Measurements from ENCODE around the gene CLEC20A. TPM values are rescaled to one million over a fixed set of nuclear protein-coding genes. Genes with fewer than 3 reads are reported as not detected.
"Not testable (repeated sequence)": the region's sequence is repeated elsewhere in the genome, so short reads cannot be mapped to it uniquely, and the experiment has no call there.

Gene CLEC20A
- total RNA-seq, 1 experiment from 2014 or later: not detected

- Histone ChIP-seq H3K4me1 (ENCODE audit: low read length) (no peaks in the 10 kb centered on the region), H4K20me1 (ENCODE audit: insufficient read depth, low read depth, low read length) (no peaks in the 10 kb centered on the region), H3K36me3 (ENCODE audit: insufficient read depth, low read length) (no peaks in the 10 kb centered on the region), H3K27me3 (ENCODE audit: low read length) (no peaks in the 10 kb centered on the region), H3K4me2 (ENCODE audit: low read depth, low read length, poor library complexity, severe bottlenecking) (no peak overlapping the region), H3K9me3 (ENCODE audit: low read length) (no peaks in the 10 kb centered on the region), H3K9me2 (replicated peaks; ENCODE audit: insufficient read depth, low read length) (no peaks in the 10 kb centered on the region), H3K4me3 (ENCODE audit: low read length) (no peak overlapping the region), H3K27ac (ENCODE audit: low read length) (no peak overlapping the region), H2AFZ (ENCODE audit: low read length) (no peak overlapping the region), H3K9ac (ENCODE audit: low read length) (no peak overlapping the region), H3K79me2 (ENCODE audit: low read length) (no peaks in the 10 kb centered on the region)
- DNase-seq: no peak
Observed at GRCh38 chr1:178506669-178507068, 9.9 kb upstream of the CLEC20A start.

DNA sequence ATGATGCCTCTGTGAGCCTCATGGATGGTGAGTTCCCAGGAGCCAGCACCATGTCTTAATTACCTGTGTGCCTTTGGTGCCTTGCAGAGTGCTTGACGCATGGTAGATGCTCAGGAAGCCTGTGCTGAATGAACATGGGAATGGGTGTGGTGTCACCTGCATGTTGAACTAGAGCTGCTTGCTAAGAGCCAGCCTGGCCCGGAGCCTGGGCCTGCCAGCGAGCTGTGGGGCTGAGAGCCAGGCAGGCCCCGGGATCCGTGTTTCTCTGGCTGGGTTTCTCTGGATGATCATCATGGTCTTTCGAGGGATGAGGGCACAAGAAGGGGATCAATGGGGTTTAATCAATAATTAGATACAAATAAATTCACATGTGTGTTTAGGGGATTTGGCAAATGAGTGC, 9.4 kb upstream of the CLEC20A start:
- Histone ChIP-seq H2AFZ (ENCODE audit: low read length) (no peak overlapping the region), H3K4me2 (ENCODE audit: low read depth, low read length, poor library complexity, severe bottlenecking) (no peak overlapping the region), H3K9ac (ENCODE audit: low read length) (no peak overlapping the region), H3K9me3 (ENCODE audit: low read length) (no peaks in the 10 kb centered on the region), H3K9me2 (replicated peaks; ENCODE audit: insufficient read depth, low read length) (no peaks in the 10 kb centered on the region), H3K79me2 (ENCODE audit: low read length) (no peaks in the 10 kb centered on the region), H3K27me3 (ENCODE audit: low read length) (no peaks in the 10 kb centered on the region), H3K27ac (ENCODE audit: low read length) (no peak overlapping the region), H3K4me3 (ENCODE audit: low read length) (no peak overlapping the region), H3K4me1 (ENCODE audit: low read length) (no peaks in the 10 kb centered on the region), H3K36me3 (ENCODE audit: insufficient read depth, low read length) (no peaks in the 10 kb centered on the region), H4K20me1 (ENCODE audit: insufficient read depth, low read depth, low read length) (no peaks in the 10 kb centered on the region)
- DNase-seq: no peak

- H3K4me3 ChIP-seq (ENCODE audit: low read length): no peak overlapping the region
- no peak overlapping the region for H3K27ac ChIP-seq (ENCODE audit: low read length)
- no peaks in the 10 kb centered on the region for H3K36me3 ChIP-seq (ENCODE audit: insufficient read depth, low read length)
- H3K9me2 ChIP-seq (replicated peaks; ENCODE audit: insufficient read depth, low read length): no peaks in the 10 kb centered on the region
- H3K9ac ChIP-seq (ENCODE audit: low read length): no peak overlapping the region
- H3K27me3 ChIP-seq (ENCODE audit: low read length): no peaks in the 10 kb centered on the region
- H3K79me2 ChIP-seq (ENCODE audit: low read length): no peaks in the 10 kb centered on the region
- no peaks in the 10 kb centered on the region for H3K4me1 ChIP-seq (ENCODE audit: low read length)
- no peak overlapping the region for H2AFZ ChIP-seq (ENCODE audit: low read length)
- no peak for DNase-seq
- no peaks in the 10 kb centered on the region for H3K9me3 ChIP-seq (ENCODE audit: low read length)
- no peaks in the 10 kb centered on the region for H4K20me1 ChIP-seq (ENCODE audit: insufficient read depth, low read depth, low read length)
- no peak overlapping the region for H3K4me2 ChIP-seq (ENCODE audit: low read depth, low read length, poor library complexity, severe bottlenecking)
Observed at GRCh38 chr1:178504286-178504685, 7.5 kb upstream of the CLEC20A start.

DNA sequence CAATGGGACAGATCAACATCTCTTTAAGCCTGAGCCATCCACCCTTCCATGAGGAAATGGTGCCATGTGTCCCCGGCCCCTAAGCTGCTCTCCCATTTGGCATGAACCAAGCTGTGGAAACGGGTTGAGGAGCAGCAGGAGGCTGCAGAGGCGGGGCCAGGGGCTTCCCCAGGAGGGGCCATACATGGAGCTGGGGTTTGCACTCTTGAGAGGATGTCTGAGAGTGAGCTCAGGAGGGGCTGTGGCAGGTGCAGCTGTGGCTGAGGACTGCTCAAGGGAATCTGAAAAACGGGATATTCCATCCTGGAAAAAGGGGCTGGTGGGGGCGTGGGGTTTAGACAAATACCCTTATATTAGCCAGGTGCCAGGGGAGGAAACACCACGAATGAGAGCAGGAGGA, 7.1 kb upstream of the CLEC20A start:
- Histone ChIP-seq H3K79me2 (ENCODE audit: low read length) (no peaks in the 10 kb centered on the region), H4K20me1 (ENCODE audit: insufficient read depth, low read depth, low read length) (no peaks in the 10 kb centered on the region), H2AFZ (ENCODE audit: low read length) (no peak overlapping the region), H3K27ac (ENCODE audit: low read length) (no peak overlapping the region), H3K9ac (ENCODE audit: low read length) (no peak overlapping the region), H3K9me2 (replicated peaks; ENCODE audit: insufficient read depth, low read length) (no peaks in the 10 kb centered on the region), H3K36me3 (ENCODE audit: insufficient read depth, low read length) (no peaks in the 10 kb centered on the region), H3K4me2 (ENCODE audit: low read depth, low read length, poor library complexity, severe bottlenecking) (no peak overlapping the region), H3K4me3 (ENCODE audit: low read length) (no peak overlapping the region), H3K4me1 (ENCODE audit: low read length) (no peaks in the 10 kb centered on the region), H3K9me3 (ENCODE audit: low read length) (no peaks in the 10 kb centered on the region), H3K27me3 (ENCODE audit: low read length) (no peaks in the 10 kb centered on the region)
- no peak for DNase-seq

- DNase-seq; H4K20me1 ChIP-seq (ENCODE audit: insufficient read depth, low read depth, low read length); H3K9me2 ChIP-seq (replicated peaks; ENCODE audit: insufficient read depth, low read length); H3K9ac ChIP-seq (ENCODE audit: low read length); H3K9me3 ChIP-seq (ENCODE audit: low read length); H3K27ac ChIP-seq (ENCODE audit: low read length); H3K4me3 ChIP-seq (ENCODE audit: low read length); H3K36me3 ChIP-seq (ENCODE audit: insufficient read depth, low read length); H3K4me1 ChIP-seq (ENCODE audit: low read length); H3K79me2 ChIP-seq (ENCODE audit: low read length); H2AFZ ChIP-seq (ENCODE audit: low read length); H3K4me2 ChIP-seq (ENCODE audit: low read depth, low read length, poor library complexity, severe bottlenecking); H3K27me3 ChIP-seq (ENCODE audit: low read length): not testable (repeated sequence)
Observed at GRCh38 chr1:178503316-178503715, 6.6 kb upstream of the CLEC20A start.

- Histone ChIP-seq H3K9ac (ENCODE audit: low read length) (no peak overlapping the region), H3K27me3 (ENCODE audit: low read length) (no peaks in the 10 kb centered on the region), H3K79me2 (ENCODE audit: low read length) (no peaks in the 10 kb centered on the region), H3K4me3 (ENCODE audit: low read length) (no peak overlapping the region), H3K4me1 (ENCODE audit: low read length) (no peaks in the 10 kb centered on the region), H4K20me1 (ENCODE audit: insufficient read depth, low read depth, low read length) (no peaks in the 10 kb centered on the region), H3K36me3 (ENCODE audit: insufficient read depth, low read length) (no peaks in the 10 kb centered on the region), H3K9me2 (replicated peaks; ENCODE audit: insufficient read depth, low read length) (no peaks in the 10 kb centered on the region), H3K4me2 (ENCODE audit: low read depth, low read length, poor library complexity, severe bottlenecking) (no peak overlapping the region), H2AFZ (ENCODE audit: low read length) (no peak overlapping the region), H3K9me3 (ENCODE audit: low read length) (no peaks in the 10 kb centered on the region), H3K27ac (ENCODE audit: low read length) (no peak overlapping the region)
- no peak for DNase-seq
Observed at GRCh38 chr1:178502856-178503255, 6.1 kb upstream of the CLEC20A start.

- Histone ChIP-seq H3K9me3 (ENCODE audit: low read length) (no peaks in the 10 kb centered on the region), H3K4me2 (ENCODE audit: low read depth, low read length, poor library complexity, severe bottlenecking) (no peak overlapping the region), H3K27ac (ENCODE audit: low read length) (no peak overlapping the region), H3K27me3 (ENCODE audit: low read length) (no peaks in the 10 kb centered on the region), H2AFZ (ENCODE audit: low read length) (no peak overlapping the region), H3K36me3 (ENCODE audit: insufficient read depth, low read length) (no peaks in the 10 kb centered on the region), H3K9me2 (replicated peaks; ENCODE audit: insufficient read depth, low read length) (no peaks in the 10 kb centered on the region), H3K4me3 (ENCODE audit: low read length) (no peak overlapping the region), H3K9ac (ENCODE audit: low read length) (no peak overlapping the region), H3K79me2 (ENCODE audit: low read length) (no peaks in the 10 kb centered on the region), H3K4me1 (ENCODE audit: low read length) (no peaks in the 10 kb centered on the region), H4K20me1 (ENCODE audit: insufficient read depth, low read depth, low read length) (no peaks in the 10 kb centered on the region)
- DNase-seq: no peak
Observed at GRCh38 chr1:178502330-178502714, 5.6 kb upstream of the CLEC20A start.

DNA sequence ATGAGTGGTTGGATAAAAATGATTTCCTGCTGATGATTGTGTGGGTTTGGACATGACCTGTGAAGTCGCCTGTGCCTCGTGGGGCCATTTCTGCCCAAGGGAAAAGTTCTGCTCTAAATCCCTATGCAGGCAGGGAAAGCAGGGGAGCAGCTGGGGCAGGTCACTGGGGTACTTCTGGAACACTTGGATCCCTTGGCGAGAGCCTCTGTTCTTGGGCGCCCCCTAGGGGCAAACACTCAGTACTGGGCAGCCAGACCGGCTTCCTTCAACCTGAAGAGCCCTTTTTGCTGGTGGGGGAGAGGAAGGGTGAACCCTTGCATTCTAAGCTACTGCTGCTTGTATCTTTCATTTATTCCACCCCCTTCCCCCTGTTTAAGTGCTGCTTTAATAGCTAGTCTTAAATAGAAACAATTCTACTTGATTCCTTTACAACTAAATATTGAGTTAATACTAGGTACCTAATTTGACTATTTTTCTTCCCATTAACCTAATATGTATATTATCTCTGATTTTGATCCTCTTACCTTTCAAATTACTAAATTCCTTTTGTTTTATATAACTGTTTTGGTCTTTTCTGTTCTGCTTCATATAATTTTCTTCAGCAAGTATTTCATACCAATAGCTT, 5.1 kb upstream of the CLEC20A start:
- no peak overlapping the region for H2AFZ ChIP-seq (ENCODE audit: low read length)

More for the DNA sequence above, 5.1 kb upstream of the CLEC20A start:
- no peak overlapping the region for H3K4me3 ChIP-seq (ENCODE audit: low read length)
- no peaks in the 10 kb centered on the region for H3K9me3 ChIP-seq (ENCODE audit: low read length)
- DNase-seq: peak; percentile 89
- H3K27ac ChIP-seq (ENCODE audit: low read length): no peak overlapping the region
- H3K9ac ChIP-seq (ENCODE audit: low read length): no peak overlapping the region
- no peaks in the 10 kb centered on the region for H4K20me1 ChIP-seq (ENCODE audit: insufficient read depth, low read depth, low read length)
- H3K27me3 ChIP-seq (ENCODE audit: low read length): no peaks in the 10 kb centered on the region
- no peaks in the 10 kb centered on the region for H3K4me1 ChIP-seq (ENCODE audit: low read length)
- no peaks in the 10 kb centered on the region for H3K9me2 ChIP-seq (replicated peaks; ENCODE audit: insufficient read depth, low read length)
- H3K4me2 ChIP-seq (ENCODE audit: low read depth, low read length, poor library complexity, severe bottlenecking): no peak overlapping the region
- H3K79me2 ChIP-seq (ENCODE audit: low read length): no peaks in the 10 kb centered on the region
- H3K36me3 ChIP-seq (ENCODE audit: insufficient read depth, low read length): no peaks in the 10 kb centered on the region
